CD14-positive monocyte (primary cell): ENCODE measurements around the gene DPYD. TPM values are rescaled to one million over a fixed set of nuclear protein-coding genes. Genes with fewer than 3 reads are reported as not detected.

ENCODE experiments used
- DNase-seq, 3 donors: peaks; one replicate each; pipeline ENCODE4 v3.0.0-alpha.2; 2011 to 2022
- H2AFZ ChIP-seq: 2 replicates; pipeline ENCODE4 v1.6.0; 2012; ENCODE audit warnings: mild to moderate bottlenecking, low read depth, low read length, inconsistent platforms; ENCODE audit not compliant: insufficient read depth, poor library complexity, severe bottlenecking
- H3K27ac ChIP-seq, 2 donors: 1 replicate in 1 of 2; 2 replicates in 1 of 2; pipeline ENCODE4 v1.5.1; 2012 to 2013; ENCODE audit warnings: low read length in 2 of 2, control low read depth in 1 of 2, inconsistent platforms in 1 of 2, low read depth in 1 of 2, mild to moderate bottlenecking in 1 of 2
- H3K27me3 ChIP-seq, 2 donors: one replicate each; pipeline versions ENCODE4 v1.6.0 to v1.6.1; 2011 to 2013; ENCODE audit warnings: low read length in 2 of 2; ENCODE audit not compliant: control insufficient read depth in 2 of 2, insufficient read depth in 2 of 2
- H3K36me3 ChIP-seq, 2 donors: replicated peaks in 1 of 2; 1 replicate in 1 of 2; 2 replicates in 1 of 2; pipeline versions ENCODE4 v1.5.1 to v1.6.1; 2012 to 2013; ENCODE audit warnings: low read length in 2 of 2, control low read depth in 1 of 2, inconsistent platforms in 1 of 2, mild to moderate bottlenecking in 1 of 2; ENCODE audit not compliant: insufficient read depth in 2 of 2, control insufficient read depth in 1 of 2
- H3K4me1 ChIP-seq, 2 donors: 1 replicate in 1 of 2; 2 replicates in 1 of 2; pipeline versions ENCODE4 v1.5.1 to v1.6.1; 2012 to 2013; ENCODE audit warnings: low read length in 2 of 2, control low read depth in 1 of 2, inconsistent platforms in 1 of 2, mild to moderate bottlenecking in 1 of 2, moderate library complexity in 1 of 2; ENCODE audit not compliant: insufficient read depth in 2 of 2, control insufficient read depth in 1 of 2
- H3K4me2 ChIP-seq: replicated peaks from 2 replicates; pipeline ENCODE3; 2012; ENCODE audit warnings: low read length, moderate library complexity, mild to moderate bottlenecking; ENCODE audit not compliant: poor library complexity, severe bottlenecking; ENCODE audit errors: extremely low read depth
- H3K4me3 ChIP-seq, 3 experiments: fragments of 200-600 bp in 1 of 3; sonication (generic) in 1 of 3; replicated peaks in 1 of 3; 1 replicate in 2 of 3; 2 replicates in 1 of 3; pipeline ENCODE4 v1.5.1; 2011 to 2013; ENCODE audit warnings: low read length in 3 of 3, mild to moderate bottlenecking in 3 of 3, control low read depth in 2 of 3, low read depth in 2 of 3, inconsistent platforms in 1 of 3, moderate library complexity in 1 of 3
- H3K79me2 ChIP-seq: 2 replicates; pipeline ENCODE4 v1.6.0; 2012; ENCODE audit warnings: mild to moderate bottlenecking, control low read depth, inconsistent platforms, low read length, moderate library complexity; ENCODE audit not compliant: insufficient read depth
- H3K9ac ChIP-seq: 2 replicates; pipeline ENCODE4 v1.6.0; 2017; ENCODE audit warnings: low read length, mild to moderate bottlenecking; ENCODE audit not compliant: insufficient read depth, poor library complexity, severe bottlenecking
- H3K9me3 ChIP-seq, 2 donors: replicated peaks in 1 of 2; 1 replicate in 1 of 2; 2 replicates in 1 of 2; pipeline versions ENCODE4 v1.5.1 to v1.6.1; 2012 to 2013; ENCODE audit warnings: low read length in 2 of 2, control low read depth in 1 of 2; ENCODE audit not compliant: control insufficient read depth in 1 of 2, insufficient read depth in 1 of 2
- H4K20me1 ChIP-seq: 2 replicates; pipeline ENCODE4 v1.6.0; 2012; ENCODE audit warnings: mild to moderate bottlenecking, low read length, control low read depth, moderate library complexity; ENCODE audit not compliant: insufficient read depth
- H3K27ac Mint-ChIP-seq, 7 donors: one replicate each; pipeline ENCODE4 v1.8.0; 2020; ENCODE audit warnings: mild to moderate bottlenecking in 7 of 7, mixed read lengths in 7 of 7, moderate library complexity in 6 of 7, inconsistent platforms in 2 of 7
- H3K27me3 Mint-ChIP-seq, 3 donors: one replicate each; pipeline ENCODE4 v1.8.0; 2021 to 2022; ENCODE audit warnings: low read depth in 3 of 3, mild to moderate bottlenecking in 3 of 3, mixed read lengths in 3 of 3, moderate library complexity in 3 of 3, inconsistent platforms in 1 of 3
- H3K36me3 Mint-ChIP-seq, 2 donors: one replicate each; pipeline ENCODE4 v1.8.0; 2020; ENCODE audit warnings: mixed read lengths in 2 of 2, inconsistent platforms in 1 of 2, mild to moderate bottlenecking in 1 of 2
- H3K4me1 Mint-ChIP-seq: one replicate; pipeline ENCODE4 v1.8.0; 2020; ENCODE audit warnings: mild to moderate bottlenecking, mixed read lengths
- H3K4me3 Mint-ChIP-seq, 2 donors: one replicate each; pipeline ENCODE4 v1.8.0; 2020; ENCODE audit warnings: mild to moderate bottlenecking in 2 of 2, mixed read lengths in 2 of 2, moderate library complexity in 1 of 2
- H3K9me3 Mint-ChIP-seq, 7 donors: one replicate each; pipeline ENCODE4 v1.8.0; 2020 to 2022; ENCODE audit warnings: mixed read lengths in 7 of 7, mild to moderate bottlenecking in 6 of 7, moderate library complexity in 6 of 7, inconsistent platforms in 2 of 7
- WGBS: methylation state at CpG from one replicate; pipeline ENCODE4 v1.1.5; 2013; ENCODE audit warnings: missing lambda C conversion rate; ENCODE audit not compliant: insufficient coverage; 5-methylcytosine and 5-hydroxymethylcytosine counted together
- intact Hi-C, 2 donors: fragments of 100-400 bp; cut with micrococcal nuclease; formaldehyde crosslinking; loops; one replicate each; pipeline versions ENCODE4 v1.15.0 to v1.15.1; 2023
- polyA plus RNA-seq, 3 donors: library from polyadenylated mRNA; depleted of rRNA in 1 of 3; unstranded in 2 of 3; stranded (reverse) in 1 of 3; fragments of 300-500 nt in 2 of 3; fragments of >200 nt in 1 of 3; fragmentation: Illumina TruSeq in 2 of 3; gene quantifications; 1 replicate in 2 of 3; 2 replicates in 1 of 3; pipeline ENCODE4 v1.2.3, GENCODE V29; 2012 to 2021
- TF ChIP-seq, protein P1 (sequence below): fragments of 200-600 bp; IDR thresholded peaks from one replicate; pipeline ENCODE4 v1.8.0; 2022; ENCODE audit warnings: antibody characterized with exemption, mild to moderate bottlenecking

The DPYD gene
- polyA plus RNA-seq, 3 donors = 87.6 to 171 (median 144) TPM

DNA sequence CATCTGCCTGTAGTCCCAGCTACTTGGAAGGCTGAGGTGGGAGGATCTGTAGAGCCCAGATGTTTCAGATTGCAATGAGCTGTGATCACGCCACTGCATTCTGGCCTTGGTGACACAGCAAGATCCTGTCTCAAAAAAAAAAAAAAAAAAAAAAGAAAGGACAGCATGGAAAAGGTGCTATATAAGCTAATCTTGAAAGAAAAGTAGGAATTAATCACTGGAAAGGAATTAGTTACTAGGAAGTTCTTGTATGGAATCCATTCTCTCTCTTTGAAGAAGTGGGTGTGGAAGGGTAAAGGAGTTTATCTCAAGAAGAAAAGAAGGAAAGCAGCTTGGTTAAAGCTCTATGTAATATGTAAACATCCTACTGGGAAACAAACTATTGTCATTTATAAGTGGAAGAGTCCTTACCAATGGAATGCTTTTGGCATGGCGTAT, 339.2 kb downstream of the DPYD start:
- Mint-ChIP-seq H3K36me3 (peaks cover 52 to 56% of the 10 kb centered on the region in 2 donors), H3K27me3 (no peaks in the 10 kb centered on the region), H3K9me3 (peaks cover 0 to 2% (median 0%) of the 10 kb centered on the region in 7 donors), H3K4me3 (no peak overlapping the region), H3K4me1 (no peaks in the 10 kb centered on the region), H3K27ac (peak overlapping the region in 2 of 7 donors; percentile 4 to 51)
- no peaks in the 10 kb centered on the region for H3K27me3 ChIP-seq
- intact Hi-C loops = no loop called here
- H4K20me1 ChIP-seq = peaks cover 25% of the 10 kb centered on the region
- no peak for DNase-seq
- H3K36me3 ChIP-seq = peaks cover 26 to 66% of the 10 kb centered on the region in 2 donors
- WGBS = no CpG with 5 or more reads among the region's 2 CpGs
- H3K9me3 ChIP-seq = no peaks in the 10 kb centered on the region
- no peak overlapping the region for H3K4me3 ChIP-seq
- no peak overlapping the region for H3K4me2 ChIP-seq
- H3K4me1 ChIP-seq = no peaks in the 10 kb centered on the region
- no peak overlapping the region for H3K27ac ChIP-seq
- no peaks in the 10 kb centered on the region for H3K79me2 ChIP-seq
- H2AFZ ChIP-seq = no peak overlapping the region
- TF ChIP-seq, protein P1, sequence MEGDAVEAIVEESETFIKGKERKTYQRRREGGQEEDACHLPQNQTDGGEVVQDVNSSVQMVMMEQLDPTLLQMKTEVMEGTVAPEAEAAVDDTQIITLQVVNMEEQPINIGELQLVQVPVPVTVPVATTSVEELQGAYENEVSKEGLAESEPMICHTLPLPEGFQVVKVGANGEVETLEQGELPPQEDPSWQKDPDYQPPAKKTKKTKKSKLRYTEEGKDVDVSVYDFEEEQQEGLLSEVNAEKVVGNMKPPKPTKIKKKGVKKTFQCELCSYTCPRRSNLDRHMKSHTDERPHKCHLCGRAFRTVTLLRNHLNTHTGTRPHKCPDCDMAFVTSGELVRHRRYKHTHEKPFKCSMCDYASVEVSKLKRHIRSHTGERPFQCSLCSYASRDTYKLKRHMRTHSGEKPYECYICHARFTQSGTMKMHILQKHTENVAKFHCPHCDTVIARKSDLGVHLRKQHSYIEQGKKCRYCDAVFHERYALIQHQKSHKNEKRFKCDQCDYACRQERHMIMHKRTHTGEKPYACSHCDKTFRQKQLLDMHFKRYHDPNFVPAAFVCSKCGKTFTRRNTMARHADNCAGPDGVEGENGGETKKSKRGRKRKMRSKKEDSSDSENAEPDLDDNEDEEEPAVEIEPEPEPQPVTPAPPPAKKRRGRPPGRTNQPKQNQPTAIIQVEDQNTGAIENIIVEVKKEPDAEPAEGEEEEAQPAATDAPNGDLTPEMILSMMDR = no peak
- no peak overlapping the region for H3K9ac ChIP-seq

DNA sequence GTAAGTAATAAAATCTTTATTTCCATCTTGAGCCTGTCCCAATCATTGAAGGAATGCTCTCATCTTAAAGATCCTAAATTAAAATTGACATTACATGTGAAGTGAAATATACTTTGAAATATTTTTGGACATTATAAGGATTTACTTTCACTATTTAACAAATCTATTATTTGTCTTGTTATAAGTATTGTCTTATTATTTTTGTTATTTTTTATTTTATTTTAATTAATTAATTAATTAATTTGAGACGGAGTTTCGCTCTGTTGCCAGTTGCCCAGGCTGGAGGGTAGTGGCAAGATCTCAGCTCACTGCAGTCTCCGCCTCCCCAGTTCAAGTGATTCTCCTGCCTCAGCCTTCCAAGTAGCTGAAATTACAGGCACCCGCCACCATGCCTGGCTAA, 343.2 kb downstream of the DPYD start:
- Mint-ChIP-seq H3K27ac (no peak overlapping the region), H3K27me3 (no peaks in the 10 kb centered on the region), H3K4me1 (no peaks in the 10 kb centered on the region), H3K9me3 (no peaks in the 10 kb centered on the region), H3K4me3 (no peak overlapping the region), H3K36me3 (peaks cover 50 to 57% of the 10 kb centered on the region in 2 donors)
- peaks cover 38% of the 10 kb centered on the region for H4K20me1 ChIP-seq
- no peak for DNase-seq
- H3K36me3 ChIP-seq = peaks cover 37 to 86% of the 10 kb centered on the region in 2 donors
- no peaks in the 10 kb centered on the region for H3K9me3 ChIP-seq
- no peak overlapping the region for H3K9ac ChIP-seq
- no peaks in the 10 kb centered on the region for H3K4me1 ChIP-seq
- no peaks in the 10 kb centered on the region for H3K79me2 ChIP-seq
- no peak overlapping the region for H3K4me3 ChIP-seq
- H3K27me3 ChIP-seq = no peaks in the 10 kb centered on the region
- intact Hi-C loops = no loop called here
- H3K27ac ChIP-seq = no peak overlapping the region
- no peak overlapping the region for H3K4me2 ChIP-seq
- no peak overlapping the region for H2AFZ ChIP-seq
- 90% methylated on average over 3 of the region's 4 CpGs for WGBS
- TF ChIP-seq, protein P1 = no peak
